ENCODE results near the gene DHRS7B.

Gene DHRS7B

DNA sequence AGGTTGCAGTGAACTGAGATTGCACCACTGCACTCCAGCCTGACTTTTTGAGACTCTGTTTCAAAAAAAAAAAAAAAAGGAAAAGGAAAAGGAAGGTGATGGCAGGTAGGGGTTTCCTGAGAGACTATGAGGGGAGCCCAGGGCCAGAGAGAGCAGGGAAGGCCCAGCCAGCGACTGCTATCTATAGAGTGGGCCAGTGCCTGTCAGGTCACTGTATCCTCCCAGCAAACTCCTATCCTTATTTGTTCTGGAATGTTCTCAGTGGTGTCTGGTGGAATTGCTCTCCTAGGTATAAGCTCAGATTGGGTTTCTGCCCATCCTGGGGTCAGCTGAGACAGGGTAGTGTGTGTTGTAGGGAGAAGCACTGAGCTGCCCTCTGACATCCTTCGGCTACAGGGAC lies 102.1 kb downstream of the DHRS7B start:
- TF ChIP-seq, protein P1, sequence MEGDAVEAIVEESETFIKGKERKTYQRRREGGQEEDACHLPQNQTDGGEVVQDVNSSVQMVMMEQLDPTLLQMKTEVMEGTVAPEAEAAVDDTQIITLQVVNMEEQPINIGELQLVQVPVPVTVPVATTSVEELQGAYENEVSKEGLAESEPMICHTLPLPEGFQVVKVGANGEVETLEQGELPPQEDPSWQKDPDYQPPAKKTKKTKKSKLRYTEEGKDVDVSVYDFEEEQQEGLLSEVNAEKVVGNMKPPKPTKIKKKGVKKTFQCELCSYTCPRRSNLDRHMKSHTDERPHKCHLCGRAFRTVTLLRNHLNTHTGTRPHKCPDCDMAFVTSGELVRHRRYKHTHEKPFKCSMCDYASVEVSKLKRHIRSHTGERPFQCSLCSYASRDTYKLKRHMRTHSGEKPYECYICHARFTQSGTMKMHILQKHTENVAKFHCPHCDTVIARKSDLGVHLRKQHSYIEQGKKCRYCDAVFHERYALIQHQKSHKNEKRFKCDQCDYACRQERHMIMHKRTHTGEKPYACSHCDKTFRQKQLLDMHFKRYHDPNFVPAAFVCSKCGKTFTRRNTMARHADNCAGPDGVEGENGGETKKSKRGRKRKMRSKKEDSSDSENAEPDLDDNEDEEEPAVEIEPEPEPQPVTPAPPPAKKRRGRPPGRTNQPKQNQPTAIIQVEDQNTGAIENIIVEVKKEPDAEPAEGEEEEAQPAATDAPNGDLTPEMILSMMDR (IDR thresholded peaks at IDR 0.05; ENCODE audit: insufficient read depth, low read length, missing control alignments): no peak
- no peak for DNase-seq (ENCODE audit: low read depth, low spot score)
- CTCF ChIA-PET: interaction anchor here (0.7 kb wide), 1 partner anchor 1357 kb away, joined by 3 read pairs; no protein-coding TSS in a partner anchor
- POLR2A ChIA-PET: no interaction called here
- H3K4me3 ChIP-seq (ENCODE audit: low read depth, low read length): no peak overlapping the region

DNA sequence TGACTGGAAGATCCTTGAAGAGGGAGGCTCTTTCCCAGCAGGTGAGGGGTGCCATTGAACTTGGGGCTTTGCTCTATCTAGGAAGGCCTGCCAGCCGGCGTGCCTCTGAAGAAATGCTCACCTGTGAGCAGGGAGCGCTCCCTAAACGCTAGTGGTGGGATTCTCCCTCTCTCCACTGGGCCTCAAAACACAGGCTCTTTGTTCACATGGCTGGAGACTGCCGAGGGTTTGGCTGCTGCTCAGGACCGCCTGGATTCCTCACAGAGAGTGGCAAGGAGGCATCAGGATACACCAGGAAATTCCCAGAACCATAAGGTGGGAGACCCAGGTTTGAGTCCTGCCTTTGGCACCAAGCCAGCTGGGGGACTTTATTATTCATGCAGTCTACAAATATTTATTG lies 104.8 kb downstream of the DHRS7B start:
- no peak for DNase-seq (ENCODE audit: low read depth, low spot score)
- TF ChIP-seq, protein P1 (IDR thresholded peaks at IDR 0.05; ENCODE audit: insufficient read depth, low read length, missing control alignments): no peak
- no peak overlapping the region for H3K4me3 ChIP-seq (ENCODE audit: low read depth, low read length)
- ChIA-PET POLR2A (no interaction called here), CTCF (interaction anchor here (1.4 to 1.8 kb wide), 2 partner anchors 9 to 15 kb away, joined by 4 to 5 read pairs; no protein-coding TSS in a partner anchor)

DNA sequence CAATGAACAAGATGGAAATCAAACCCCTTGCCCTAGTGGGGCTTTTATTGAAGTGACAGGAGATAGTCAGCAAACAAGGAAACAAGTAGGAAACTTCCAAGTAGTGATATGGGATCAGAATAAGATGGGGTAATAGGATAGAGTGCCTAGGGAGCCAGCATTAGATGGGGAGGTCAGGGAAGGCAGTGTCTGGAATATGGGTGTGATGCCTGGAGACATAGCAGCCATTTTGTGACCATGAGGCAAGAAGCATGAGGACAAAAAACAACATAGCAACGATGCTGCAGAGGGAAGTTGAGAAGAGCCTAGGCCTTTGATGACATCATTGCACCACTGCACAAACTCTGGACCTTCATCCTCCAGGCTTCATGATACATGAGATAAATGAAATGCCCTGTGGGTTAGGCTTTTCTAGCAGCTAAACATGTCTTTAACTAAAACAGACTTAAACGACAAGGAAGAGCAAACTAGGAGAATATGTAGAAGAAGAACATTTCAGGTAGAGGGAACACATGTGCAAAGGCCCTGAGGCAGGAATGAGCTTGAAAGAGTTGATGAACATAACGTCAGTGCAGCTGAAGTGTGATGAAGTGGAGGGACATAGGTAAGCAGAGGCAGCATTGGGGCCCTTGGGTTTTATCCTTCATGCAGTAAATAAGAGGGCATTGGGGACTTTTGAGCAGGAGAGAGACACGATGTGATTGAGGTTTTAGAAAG lies 105.4 kb downstream of the DHRS7B start:
- no peak overlapping the region for H3K4me3 ChIP-seq (ENCODE audit: low read depth, low read length)
- ChIA-PET CTCF (interaction anchor here (1.2 to 1.8 kb wide), 3 partner anchors 16 to 103 kb away, joined by 3 to 6 read pairs (median 4); no protein-coding TSS in a partner anchor), POLR2A (interaction anchor here (0.6 kb wide), 1 partner anchor 28 kb away, joined by 3 read pairs; no protein-coding TSS in a partner anchor)
- TF ChIP-seq, protein P1 (IDR thresholded peaks at IDR 0.05; ENCODE audit: insufficient read depth, low read length, missing control alignments): no peak
- DNase-seq (ENCODE audit: low read depth, low spot score): no peak

DNA sequence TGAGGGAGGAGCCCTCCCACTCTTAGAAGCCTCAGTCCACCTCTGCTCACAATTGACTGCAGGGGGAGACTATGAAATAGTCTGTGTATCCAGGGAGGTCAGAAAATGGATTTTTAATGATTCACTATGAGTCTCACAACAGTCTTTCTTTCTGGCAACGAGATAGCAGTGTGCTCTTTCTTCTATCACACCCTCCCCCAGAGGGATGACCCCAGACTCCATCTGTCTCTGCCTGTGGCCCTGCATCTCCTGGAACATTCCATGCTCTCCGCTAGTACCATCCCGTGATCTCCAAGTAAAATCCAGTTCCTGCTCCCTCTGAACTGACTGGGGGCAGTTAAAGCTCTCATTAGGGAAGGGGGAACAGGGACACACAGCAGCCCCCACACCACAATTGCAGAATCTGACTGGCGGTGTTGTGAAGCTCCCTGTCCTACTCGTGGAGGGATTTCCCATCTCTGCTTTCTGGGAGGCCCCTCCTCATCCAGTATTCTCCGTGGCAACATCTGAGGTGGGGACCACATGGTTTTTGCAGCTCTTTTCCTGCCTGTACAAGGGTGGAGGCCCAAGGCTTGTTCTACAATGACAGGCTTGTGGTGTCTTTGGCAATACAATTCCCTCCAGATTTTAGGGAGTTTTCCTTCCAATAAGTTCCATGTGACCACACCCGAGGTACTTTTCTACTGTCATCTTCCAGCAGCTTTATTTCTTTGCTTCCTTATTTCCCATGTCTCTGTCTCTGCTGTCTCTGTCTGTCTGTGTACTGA lies 107.0 kb downstream of the DHRS7B start:
- TF ChIP-seq, protein P1 (IDR thresholded peaks at IDR 0.05; ENCODE audit: insufficient read depth, low read length, missing control alignments): no peak
- H3K4me3 ChIP-seq (ENCODE audit: low read depth, low read length): no peak overlapping the region
- ChIA-PET POLR2A (no interaction called here), CTCF (interaction anchor here (0.5 to 1.8 kb wide), 3 partner anchors 76 to 113 kb away, joined by 3 to 6 read pairs (median 5); no protein-coding TSS in a partner anchor)
- no peak for DNase-seq (ENCODE audit: low read depth, low spot score)

DNA sequence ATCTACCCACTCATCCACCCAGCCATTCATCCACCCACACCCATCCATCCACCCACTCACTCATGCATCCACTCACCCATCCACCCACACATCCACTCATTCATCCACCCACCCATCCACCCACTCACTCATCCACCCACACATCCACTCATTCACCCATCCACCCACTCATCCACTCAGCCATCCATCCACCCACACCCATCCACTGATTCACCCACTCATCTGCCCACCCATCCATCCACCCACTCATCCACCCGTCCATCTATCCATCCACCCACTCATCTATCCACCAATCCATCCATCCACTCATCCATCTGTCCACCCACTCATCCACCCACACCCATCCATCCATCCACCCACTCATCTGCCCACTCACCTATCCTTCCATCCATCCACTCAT lies 109.2 kb downstream of the DHRS7B start:
- no peak for DNase-seq (ENCODE audit: low read depth, low spot score)
- ChIA-PET POLR2A (no interaction called here), CTCF (no interaction called here)
- TF ChIP-seq, protein P1 (IDR thresholded peaks at IDR 0.05; ENCODE audit: insufficient read depth, low read length, missing control alignments): no peak
- no peak overlapping the region for H3K4me3 ChIP-seq (ENCODE audit: low read depth, low read length)

All from AG04449 (cell line).